ENCODE results near the gene OAF. TPM values are rescaled to one million over a fixed set of nuclear protein-coding genes. Genes with fewer than 3 reads are reported as not detected.
A peak's percentile ranks its signal among the peaks of the same experiment; 100 is the strongest.

The OAF gene
- total and polyA plus RNA-seq, 2 of the 8 experiments (the other 6 are each of a cell fraction or from before 2014, with no cell fraction given) = 1.3 to 1.5 TPM

DNA sequence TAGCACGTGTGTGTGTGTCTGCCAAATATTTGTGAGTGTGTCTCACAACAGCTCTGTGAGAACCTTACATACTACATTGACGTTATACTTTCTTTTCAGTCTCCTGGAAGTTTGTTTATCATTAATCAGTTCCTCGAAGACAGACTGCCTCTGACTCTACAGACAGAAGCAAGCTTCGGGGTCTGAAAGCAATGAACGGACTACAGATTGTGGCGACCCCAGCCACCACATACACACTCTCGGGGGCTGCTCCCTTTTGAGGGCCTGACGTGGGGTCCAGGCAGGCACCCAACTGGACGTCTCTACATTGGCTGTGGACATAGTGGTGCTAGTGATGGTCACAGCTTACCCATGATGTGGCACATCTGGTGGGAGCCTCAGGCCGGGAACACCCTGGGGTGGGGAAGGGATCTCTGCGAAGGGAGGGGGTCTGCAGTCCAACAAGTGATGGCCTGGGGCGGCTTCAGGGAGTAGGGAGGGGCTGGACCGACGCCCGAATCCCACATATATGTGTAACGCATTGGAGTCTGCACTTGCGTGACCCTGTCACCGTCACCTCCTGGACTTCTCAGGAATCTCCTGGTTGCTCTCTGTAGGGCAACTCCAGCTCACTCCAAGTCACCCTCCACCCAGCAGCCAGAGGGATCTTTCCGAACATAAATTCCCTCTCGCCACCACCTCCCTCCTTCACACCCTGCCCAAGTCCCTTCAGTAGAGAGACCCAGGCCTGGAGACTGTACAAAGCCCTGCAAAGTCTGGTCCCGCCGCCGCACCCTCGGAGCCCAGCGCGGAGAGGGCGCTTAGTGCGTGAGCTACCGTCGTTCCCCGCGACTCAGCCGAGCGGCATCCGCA is 42.5 kb upstream of the OAF start:
- Histone ChIP-seq H2BK5ac (ENCODE audit: low read depth, low read length) (no peak overlapping the region), H2BK12ac (ENCODE audit: low read depth, low read length) (peak overlapping the region; percentile 35; the same call in 1 of the 2 replicates), H3K9me3 (ENCODE audit: insufficient read depth in 2 of 2, low read depth in 1 of 2, low read length in 1 of 2) (no peaks in the 10 kb centered on the region), H3K14ac (ENCODE audit: insufficient read length) (no peak overlapping the region), H2AFZ (ENCODE audit: low read length) (peak overlapping the region; percentile 36; the same call in 1 of the 2 replicates), H3K4me2 (ENCODE audit: insufficient read depth in 1 of 2, low read depth in 2 of 2, low read length in 2 of 2) (peak overlapping the region; percentile 52 to 95), H3K4me1 (replicated peaks in 1 of 4; ENCODE audit: control insufficient read depth in 3 of 4, insufficient read depth in 4 of 4, low read length in 3 of 4) (peaks cover 0 to 15% (median 3%) of the 10 kb centered on the region in 4 experiments; a peak in 5 of 7 replicates), H3K56ac (replicated peaks; ENCODE audit: insufficient read length, low read depth, low read length) (peak overlapping the region; percentile 19), H2BK15ac (ENCODE audit: low read length) (0 out of 2 replicates have a peak overlapping the region, but pooled peaks have one; percentile 81), H3K27ac (ENCODE audit: low read depth, low read length) (no peak overlapping the region), H4K91ac (replicated peaks; ENCODE audit: insufficient read length, low read length) (no peak overlapping the region), H3K9ac (replicated peaks in 1 of 4; ENCODE audit: extremely low read depth in 1 of 4, low read depth in 3 of 4, low read length in 3 of 4) (peak overlapping the region in 1 of 4 experiments; percentile 9; a peak in 2 of 7 replicates), H3K18ac (ENCODE audit: extremely low read depth, low read length) (peak overlapping the region; percentile 68), H2AK5ac (ENCODE audit: low read depth, low read length) (no peak overlapping the region), H4K20me1 (replicated peaks in 1 of 2; ENCODE audit: control insufficient read depth in 1 of 2, insufficient read depth in 2 of 2, low read length in 2 of 2) (peaks cover 0 to 3% of the 10 kb centered on the region in 2 experiments), H3K27me3 (replicated peaks in 1 of 4; ENCODE audit: control insufficient read depth in 3 of 4, extremely low read depth in 1 of 4, insufficient read depth in 3 of 4, low read length in 3 of 4) (peaks cover 27 to 70% (median 54%) of the 10 kb centered on the region in 4 experiments), H3K79me2 (ENCODE audit: control insufficient read depth in 1 of 2, insufficient read depth in 2 of 2, low read length in 2 of 2) (no peaks in the 10 kb centered on the region), H4K5ac (ENCODE audit: insufficient read length, low read depth, low read length) (peak overlapping the region; percentile 31), H3K4me3 (ENCODE audit: extremely low read depth in 1 of 4, insufficient read depth in 2 of 4, low read depth in 3 of 4, low read length in 4 of 4) (peak overlapping the region; percentile 32 to 67 (median 48)), H4K8ac (ENCODE audit: extremely low read depth, insufficient read depth, low read length) (peak overlapping the region; percentile 94), H3K79me1 (ENCODE audit: low read depth, low read length) (no peaks in the 10 kb centered on the region), H2BK20ac (ENCODE audit: low read length) (no peak overlapping the region), H2BK120ac (replicated peaks; ENCODE audit: low read depth, low read length) (no peak overlapping the region), H3K23ac (ENCODE audit: insufficient read length) (no peak overlapping the region), H3K4ac (replicated peaks; ENCODE audit: insufficient read length, low read depth, low read length) (peak overlapping the region; percentile 79), H3K23me2 (ENCODE audit: low read depth, low read length) (peaks cover 5% of the 10 kb centered on the region; the same call in 1 of the 2 replicates), H3K36me3 (ENCODE audit: control insufficient read depth in 2 of 4, insufficient read depth in 4 of 4, low read length in 3 of 4) (no peaks in the 10 kb centered on the region)
- TF ChIP-seq SUZ12 (IDR thresholded peaks at IDR 0.05; ENCODE audit: low read length) = peak; percentile 76; the same call in 1 of the 2 replicates
- TF ChIP-seq, protein P1, sequence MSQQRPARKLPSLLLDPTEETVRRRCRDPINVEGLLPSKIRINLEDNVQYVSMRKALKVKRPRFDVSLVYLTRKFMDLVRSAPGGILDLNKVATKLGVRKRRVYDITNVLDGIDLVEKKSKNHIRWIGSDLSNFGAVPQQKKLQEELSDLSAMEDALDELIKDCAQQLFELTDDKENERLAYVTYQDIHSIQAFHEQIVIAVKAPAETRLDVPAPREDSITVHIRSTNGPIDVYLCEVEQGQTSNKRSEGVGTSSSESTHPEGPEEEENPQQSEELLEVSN (IDR thresholded peaks at IDR 0.05) = no peak
- TF ChIP-seq EGR1 (IDR thresholded peaks at IDR 0.05; ENCODE audit: borderline replicate concordance, low read depth, low read length) = no peak
- 44% methylated on average over 35 of the region's 35 CpGs; no CpG with 5 or more reads in 1 of the 2 experiments for WGBS, 2 experiments (ENCODE audit: extremely low coverage in 1 of 2, insufficient coverage in 1 of 2, insufficient read length in 1 of 2, insufficient replicate concordance in 2 of 2, low coverage in 1 of 2, low lambda C conversion rate in 2 of 2, missing lambda C conversion rate in 1 of 2)
- FAIRE-seq (no peak), DNase-seq (ENCODE audit: low read depth in 1 of 2, low spot score in 2 of 2) (no peak)
- CTCF ChIA-PET (ENCODE audit: partially characterized antibody) = interaction anchor here (0.6 to 10.5 kb wide), 40 partner anchors 10 to 562 kb away, joined by 3 to 394 read pairs (median 4); partner anchors contain the start of gene OAF
- POLR2A ChIA-PET (ENCODE audit: partially characterized antibody) = interaction anchor here (1.1 kb wide), 2 partner anchors 23 to 61 kb away, joined by 3 to 6 read pairs; no protein-coding TSS in a partner anchor

Measured in H1 (cell line).